ENCODE results near the gene CENPT. TPM values are rescaled to one million over a fixed set of nuclear protein-coding genes. Genes with fewer than 3 reads are reported as not detected.

Gene CENPT
- total and polyA plus RNA-seq, 2 of the 13 experiments (the other 11 are each of a cell fraction or from before 2014, with no cell fraction given): 40.9 to 43.3 TPM

DNA sequence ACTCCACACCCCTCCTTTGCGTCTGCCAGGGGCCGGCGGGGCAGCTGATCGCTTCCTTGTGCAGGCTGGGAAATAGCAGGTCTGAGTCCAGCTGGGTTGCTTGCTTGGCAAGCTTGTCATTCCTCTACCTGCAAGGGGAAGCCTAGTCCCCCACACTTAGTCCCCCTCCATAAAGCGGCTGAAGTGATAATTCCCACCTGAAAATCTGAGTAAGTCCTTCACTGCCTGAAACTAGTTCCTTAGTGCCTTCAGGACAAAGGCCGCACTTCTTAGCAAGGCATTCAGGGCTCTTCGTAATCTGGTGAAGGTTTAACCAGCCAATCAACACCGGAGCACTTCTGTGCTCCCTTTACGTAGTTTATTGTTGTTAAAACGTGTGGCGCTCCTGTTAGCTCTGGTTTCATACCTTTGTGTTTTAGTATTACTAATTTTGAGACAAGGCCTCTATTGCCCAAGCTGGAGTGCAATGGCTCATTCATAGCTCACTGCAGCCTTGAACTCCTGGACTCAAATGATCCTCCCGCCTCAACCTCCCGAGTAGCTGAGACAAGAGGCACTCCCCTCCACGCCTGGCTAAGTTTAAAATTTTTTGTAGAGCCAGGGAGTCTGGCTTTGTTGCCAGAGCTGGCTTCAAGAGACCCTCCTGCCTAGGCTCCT lies 46.4 kb upstream of the CENPT start (continued):
- TF ChIP-seq, protein P1, sequence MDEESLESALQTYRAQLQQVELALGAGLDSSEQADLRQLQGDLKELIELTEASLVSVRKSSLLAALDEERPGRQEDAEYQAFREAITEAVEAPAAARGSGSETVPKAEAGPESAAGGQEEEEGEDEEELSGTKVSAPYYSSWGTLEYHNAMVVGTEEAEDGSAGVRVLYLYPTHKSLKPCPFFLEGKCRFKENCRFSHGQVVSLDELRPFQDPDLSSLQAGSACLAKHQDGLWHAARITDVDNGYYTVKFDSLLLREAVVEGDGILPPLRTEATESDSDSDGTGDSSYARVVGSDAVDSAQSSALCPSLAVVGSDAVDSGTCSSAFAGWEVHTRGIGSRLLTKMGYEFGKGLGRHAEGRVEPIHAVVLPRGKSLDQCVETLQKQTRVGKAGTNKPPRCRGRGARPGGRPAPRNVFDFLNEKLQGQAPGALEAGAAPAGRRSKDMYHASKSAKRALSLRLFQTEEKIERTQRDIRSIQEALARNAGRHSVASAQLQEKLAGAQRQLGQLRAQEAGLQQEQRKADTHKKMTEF (CRISPR knock-in tag; IDR thresholded peaks at IDR 0.05): no peak; the same call in 1 of the 2 replicates
- TF ChIP-seq KLF15 (CRISPR knock-in tag; IDR thresholded peaks at IDR 0.05; ENCODE audit: borderline replicate concordance) (no peak), NR2C2 (CRISPR knock-in tag; IDR thresholded peaks at IDR 0.05; ENCODE audit: borderline replicate concordance) (no peak), ZNF510 (CRISPR knock-in tag; IDR thresholded peaks at IDR 0.05; ENCODE audit: low read depth) (no peak), ZFP36L1 (CRISPR knock-in tag; IDR thresholded peaks at IDR 0.05) (no peak), MBD4 (IDR thresholded peaks at IDR 0.05; ENCODE audit: borderline replicate concordance, low read length) (no peak), ZNF180 (CRISPR knock-in tag; IDR thresholded peaks at IDR 0.05; ENCODE audit: borderline replicate concordance, low read depth) (no peak), CEBPG (CRISPR knock-in tag; IDR thresholded peaks at IDR 0.05) (no peak), SIX4 (CRISPR knock-in tag; IDR thresholded peaks at IDR 0.05) (0 out of 2 replicates have a peak, but pooled peaks have one; percentile 11), ZMYM2 (CRISPR knock-in tag; IDR thresholded peaks at IDR 0.05) (no peak), SRSF1 (optimal IDR thresholded peaks at IDR 0.05; ENCODE audit: low read depth, low read length) (no peak), ZSCAN29 (CRISPR knock-in tag; conservative IDR thresholded peaks at IDR 0.05) (no peak), SNRNP70 (IDR thresholded peaks at IDR 0.05; ENCODE audit: low read depth, low read length) (no peak), RBAK (CRISPR knock-in tag; IDR thresholded peaks at IDR 0.05) (no peak), GPN1 (CRISPR knock-in tag; IDR thresholded peaks at IDR 0.05; ENCODE audit: borderline replicate concordance) (no peak), FOXM1 (CRISPR knock-in tag; IDR thresholded peaks at IDR 0.05) (no peak), ZNF10 (CRISPR knock-in tag; IDR thresholded peaks at IDR 0.05; ENCODE audit: borderline replicate concordance, low read depth) (no peak), TAF1 (CRISPR knock-in tag; IDR thresholded peaks at IDR 0.05) (no peak), RFXANK (CRISPR knock-in tag; IDR thresholded peaks at IDR 0.05) (no peak), ZNF850 (CRISPR knock-in tag; conservative IDR thresholded peaks at IDR 0.05) (no peak), ZNF567 (CRISPR knock-in tag; IDR thresholded peaks at IDR 0.05; ENCODE audit: borderline replicate concordance) (0 out of 2 replicates have a peak, but pooled peaks have one; percentile 32), ZNF160 (CRISPR knock-in tag; IDR thresholded peaks at IDR 0.05) (0 out of 2 replicates have a peak, but pooled peaks have one; percentile 5)
- TF ChIP-seq, protein P2, sequence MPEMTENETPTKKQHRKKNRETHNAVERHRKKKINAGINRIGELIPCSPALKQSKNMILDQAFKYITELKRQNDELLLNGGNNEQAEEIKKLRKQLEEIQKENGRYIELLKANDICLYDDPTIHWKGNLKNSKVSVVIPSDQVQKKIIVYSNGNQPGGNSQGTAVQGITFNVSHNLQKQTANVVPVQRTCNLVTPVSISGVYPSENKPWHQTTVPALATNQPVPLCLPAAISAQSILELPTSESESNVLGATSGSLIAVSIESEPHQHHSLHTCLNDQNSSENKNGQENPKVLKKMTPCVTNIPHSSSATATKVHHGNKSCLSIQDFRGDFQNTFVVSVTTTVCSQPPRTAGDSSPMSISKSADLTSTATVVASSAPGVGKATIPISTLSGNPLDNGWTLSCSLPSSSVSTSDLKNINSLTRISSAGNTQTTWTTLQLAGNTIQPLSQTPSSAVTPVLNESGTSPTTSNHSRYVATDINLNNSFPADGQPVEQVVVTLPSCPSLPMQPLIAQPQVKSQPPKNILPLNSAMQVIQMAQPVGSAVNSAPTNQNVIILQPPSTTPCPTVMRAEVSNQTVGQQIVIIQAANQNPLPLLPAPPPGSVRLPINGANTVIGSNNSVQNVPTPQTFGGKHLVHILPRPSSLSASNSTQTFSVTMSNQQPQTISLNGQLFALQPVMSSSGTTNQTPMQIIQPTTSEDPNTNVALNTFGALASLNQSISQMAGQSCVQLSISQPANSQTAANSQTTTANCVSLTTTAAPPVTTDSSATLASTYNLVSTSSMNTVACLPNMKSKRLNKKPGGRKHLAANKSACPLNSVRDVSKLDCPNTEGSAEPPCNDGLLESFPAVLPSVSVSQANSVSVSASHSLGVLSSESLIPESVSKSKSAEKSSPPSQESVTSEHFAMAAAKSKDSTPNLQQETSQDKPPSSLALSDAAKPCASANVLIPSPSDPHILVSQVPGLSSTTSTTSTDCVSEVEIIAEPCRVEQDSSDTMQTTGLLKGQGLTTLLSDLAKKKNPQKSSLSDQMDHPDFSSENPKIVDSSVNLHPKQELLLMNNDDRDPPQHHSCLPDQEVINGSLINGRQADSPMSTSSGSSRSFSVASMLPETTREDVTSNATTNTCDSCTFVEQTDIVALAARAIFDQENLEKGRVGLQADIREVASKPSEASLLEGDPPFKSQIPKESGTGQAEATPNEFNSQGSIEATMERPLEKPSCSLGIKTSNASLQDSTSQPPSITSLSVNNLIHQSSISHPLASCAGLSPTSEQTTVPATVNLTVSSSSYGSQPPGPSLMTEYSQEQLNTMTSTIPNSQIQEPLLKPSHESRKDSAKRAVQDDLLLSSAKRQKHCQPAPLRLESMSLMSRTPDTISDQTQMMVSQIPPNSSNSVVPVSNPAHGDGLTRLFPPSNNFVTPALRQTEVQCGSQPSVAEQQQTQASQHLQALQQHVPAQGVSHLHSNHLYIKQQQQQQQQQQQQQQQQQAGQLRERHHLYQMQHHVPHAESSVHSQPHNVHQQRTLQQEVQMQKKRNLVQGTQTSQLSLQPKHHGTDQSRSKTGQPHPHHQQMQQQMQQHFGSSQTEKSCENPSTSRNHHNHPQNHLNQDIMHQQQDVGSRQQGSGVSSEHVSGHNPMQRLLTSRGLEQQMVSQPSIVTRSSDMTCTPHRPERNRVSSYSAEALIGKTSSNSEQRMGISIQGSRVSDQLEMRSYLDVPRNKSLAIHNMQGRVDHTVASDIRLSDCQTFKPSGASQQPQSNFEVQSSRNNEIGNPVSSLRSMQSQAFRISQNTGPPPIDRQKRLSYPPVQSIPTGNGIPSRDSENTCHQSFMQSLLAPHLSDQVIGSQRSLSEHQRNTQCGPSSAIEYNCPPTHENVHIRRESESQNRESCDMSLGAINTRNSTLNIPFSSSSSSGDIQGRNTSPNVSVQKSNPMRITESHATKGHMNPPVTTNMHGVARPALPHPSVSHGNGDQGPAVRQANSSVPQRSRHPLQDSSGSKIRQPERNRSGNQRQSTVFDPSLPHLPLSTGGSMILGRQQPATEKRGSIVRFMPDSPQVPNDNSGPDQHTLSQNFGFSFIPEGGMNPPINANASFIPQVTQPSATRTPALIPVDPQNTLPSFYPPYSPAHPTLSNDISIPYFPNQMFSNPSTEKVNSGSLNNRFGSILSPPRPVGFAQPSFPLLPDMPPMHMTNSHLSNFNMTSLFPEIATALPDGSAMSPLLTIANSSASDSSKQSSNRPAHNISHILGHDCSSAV (CRISPR knock-in tag; IDR thresholded peaks at IDR 0.05; ENCODE audit: borderline replicate concordance): no peak
